Measurements from ENCODE around the gene AKAP3.

Gene AKAP3

GRCh38 chr12:4628406-4628805, 20.4 kb downstream of the AKAP3 start:
- CTCF ChIA-PET = interaction anchor here (1.3 kb wide), 1 partner anchor 25 kb away, joined by 4 read pairs; no protein-coding TSS in a partner anchor

GRCh38 chr12:4626543-4626942, 22.3 kb downstream of the AKAP3 start:
- DNase-seq (ENCODE audit: extremely low spot score) = no peak
- no peak for TF ChIP-seq TARDBP (IDR thresholded peaks at IDR 0.05)
- TF ChIP-seq L3MBTL2 (conservative IDR thresholded peaks at IDR 0.05) = no peak
- TF ChIP-seq FOXA1 (IDR thresholded peaks at IDR 0.05) = no peak
- no peak for TF ChIP-seq CTBP1 (IDR thresholded peaks at IDR 0.05; ENCODE audit: borderline replicate concordance)
- no peak for TF ChIP-seq HDGF (IDR thresholded peaks at IDR 0.05; ENCODE audit: borderline replicate concordance)
- no peak for TF ChIP-seq PKNOX1 (IDR thresholded peaks at IDR 0.05)
- TF ChIP-seq ZNF384 (IDR thresholded peaks at IDR 0.05) = no peak
- TF ChIP-seq SP1 (IDR thresholded peaks at IDR 0.05) = no peak
- TF ChIP-seq SUZ12 (IDR thresholded peaks at IDR 0.05) = no peak
- POLR2A ChIA-PET = interaction anchor here (1.4 kb wide), 1 partner anchor 22 kb away, joined by 5 read pairs; the partner anchor contains the start of genes AKAP3 and NDUFA9
- CTCF ChIA-PET = no interaction called here

More at GRCh38 chr12:4628406-4628805, 20.4 kb downstream of the AKAP3 start:
- TF ChIP-seq SP1 (IDR thresholded peaks at IDR 0.05) = no peak
- TF ChIP-seq NFRKB (IDR thresholded peaks at IDR 0.05) = no peak
- TF ChIP-seq L3MBTL2 (conservative IDR thresholded peaks at IDR 0.05) = no peak
- POLR2A ChIA-PET = interaction anchor here (0.9 kb wide), 1 partner anchor 21 kb away, joined by 3 read pairs; no protein-coding TSS in a partner anchor
- no peak for DNase-seq (ENCODE audit: extremely low spot score)

- ChIA-PET POLR2A (interaction anchor here (1.1 kb wide), 1 partner anchor 27 kb away, joined by 4 read pairs; the partner anchor contains the start of genes AKAP3 and NDUFA9), CTCF (interaction anchor here (0.7 kb wide), 1 partner anchor 167 kb away, joined by 3 read pairs; no protein-coding TSS in a partner anchor)
- TF ChIP-seq ZNF384 (IDR thresholded peaks at IDR 0.05) = no peak
- DNase-seq (ENCODE audit: extremely low spot score) = no peak
These were observed 27.3 kb downstream of the AKAP3 start for GRCh38 chr12:4621511-4621910.

GRCh38 chr12:4615667-4616066, 33.2 kb downstream of the AKAP3 start:
- POLR2A ChIA-PET = no interaction called here
- no peak for DNase-seq (ENCODE audit: extremely low spot score)
- no peak for TF ChIP-seq SUZ12 (IDR thresholded peaks at IDR 0.05)
- TF ChIP-seq TARDBP (IDR thresholded peaks at IDR 0.05) = no peak
- no peak for TF ChIP-seq SP1 (IDR thresholded peaks at IDR 0.05)
- no peak for TF ChIP-seq CTBP1 (IDR thresholded peaks at IDR 0.05; ENCODE audit: borderline replicate concordance)
- no peak for TF ChIP-seq ARNT (IDR thresholded peaks at IDR 0.05)
- TF ChIP-seq FOXM1 (IDR thresholded peaks at IDR 0.05; ENCODE audit: borderline replicate concordance) = no peak
- no peak for TF ChIP-seq LEF1 (IDR thresholded peaks at IDR 0.05; ENCODE audit: borderline replicate concordance)
- no peak for TF ChIP-seq FOXK2 (IDR thresholded peaks at IDR 0.05)
- TF ChIP-seq ELF4 (IDR thresholded peaks at IDR 0.05) = no peak
- no peak for TF ChIP-seq HDGF (IDR thresholded peaks at IDR 0.05; ENCODE audit: borderline replicate concordance)
- TF ChIP-seq BHLHE40 (IDR thresholded peaks at IDR 0.05; ENCODE audit: borderline replicate concordance) = no peak
- TF ChIP-seq FOXA1 (IDR thresholded peaks at IDR 0.05) = no peak
- no peak for TF ChIP-seq ZNF384 (IDR thresholded peaks at IDR 0.05)
- TF ChIP-seq NFRKB (IDR thresholded peaks at IDR 0.05) = no peak
- no peak for TF ChIP-seq L3MBTL2 (conservative IDR thresholded peaks at IDR 0.05)
- TF ChIP-seq PKNOX1 (IDR thresholded peaks at IDR 0.05) = no peak
- CTCF ChIA-PET = interaction anchor here (0.9 kb wide), 1 partner anchor 11 kb away, joined by 4 read pairs; no protein-coding TSS in a partner anchor

GRCh38 chr12:4610481-4610880, 38.4 kb downstream of the AKAP3 start:
- POLR2A ChIA-PET = no interaction called here

GRCh38 chr12:4609071-4609470, 39.8 kb downstream of the AKAP3 start:
- DNase-seq (ENCODE audit: extremely low spot score) = no peak
- POLR2A ChIA-PET = no interaction called here
- CTCF ChIA-PET = interaction anchor here (0.7 kb wide), 1 partner anchor 1381 kb away, joined by 5 read pairs; no protein-coding TSS in a partner anchor
- TF ChIP-seq CTBP1 (IDR thresholded peaks at IDR 0.05; ENCODE audit: borderline replicate concordance) = no peak
- no peak for TF ChIP-seq ZNF384 (IDR thresholded peaks at IDR 0.05)

More at GRCh38 chr12:4610481-4610880, 38.4 kb downstream of the AKAP3 start:
- no peak for DNase-seq (ENCODE audit: extremely low spot score)
- TF ChIP-seq BHLHE40 (IDR thresholded peaks at IDR 0.05; ENCODE audit: borderline replicate concordance) = no peak
- TF ChIP-seq CTBP1 (IDR thresholded peaks at IDR 0.05; ENCODE audit: borderline replicate concordance) = no peak
- TF ChIP-seq ELF4 (IDR thresholded peaks at IDR 0.05) = no peak
- TF ChIP-seq ZNF384 (IDR thresholded peaks at IDR 0.05) = no peak
- no peak for TF ChIP-seq L3MBTL2 (conservative IDR thresholded peaks at IDR 0.05)
- TF ChIP-seq NFRKB (IDR thresholded peaks at IDR 0.05) = no peak
- no peak for TF ChIP-seq FOXK2 (IDR thresholded peaks at IDR 0.05)
- TF ChIP-seq SUZ12 (IDR thresholded peaks at IDR 0.05) = no peak
- no peak for TF ChIP-seq HDGF (IDR thresholded peaks at IDR 0.05; ENCODE audit: borderline replicate concordance)
- no peak for TF ChIP-seq TARDBP (IDR thresholded peaks at IDR 0.05)
- no peak for TF ChIP-seq SP1 (IDR thresholded peaks at IDR 0.05)
- TF ChIP-seq PKNOX1 (IDR thresholded peaks at IDR 0.05) = no peak
- TF ChIP-seq LEF1 (IDR thresholded peaks at IDR 0.05; ENCODE audit: borderline replicate concordance) = no peak
- no peak for TF ChIP-seq FOXM1 (IDR thresholded peaks at IDR 0.05; ENCODE audit: borderline replicate concordance)
- TF ChIP-seq FOXA1 (IDR thresholded peaks at IDR 0.05) = no peak
- TF ChIP-seq ARNT (IDR thresholded peaks at IDR 0.05) = no peak
- CTCF ChIA-PET = no interaction called here

GRCh38 chr12:4607056-4607455, 41.8 kb downstream of the AKAP3 start:
- DNase-seq (ENCODE audit: extremely low spot score) = no peak
- ChIA-PET POLR2A (no interaction called here), CTCF (no interaction called here)
- TF ChIP-seq HDGF (IDR thresholded peaks at IDR 0.05; ENCODE audit: borderline replicate concordance) (no peak), FOXM1 (IDR thresholded peaks at IDR 0.05; ENCODE audit: borderline replicate concordance) (no peak), PKNOX1 (IDR thresholded peaks at IDR 0.05) (no peak), NFRKB (IDR thresholded peaks at IDR 0.05) (no peak), FOXA1 (IDR thresholded peaks at IDR 0.05) (no peak), SP1 (IDR thresholded peaks at IDR 0.05) (no peak), TARDBP (IDR thresholded peaks at IDR 0.05) (no peak), FOXK2 (IDR thresholded peaks at IDR 0.05) (no peak), LEF1 (IDR thresholded peaks at IDR 0.05; ENCODE audit: borderline replicate concordance) (no peak), CTBP1 (IDR thresholded peaks at IDR 0.05; ENCODE audit: borderline replicate concordance) (no peak), SUZ12 (IDR thresholded peaks at IDR 0.05) (no peak), BHLHE40 (IDR thresholded peaks at IDR 0.05; ENCODE audit: borderline replicate concordance) (no peak), L3MBTL2 (conservative IDR thresholded peaks at IDR 0.05) (no peak), ELF4 (IDR thresholded peaks at IDR 0.05) (no peak), ZNF384 (IDR thresholded peaks at IDR 0.05) (no peak), ARNT (IDR thresholded peaks at IDR 0.05) (no peak)

Measured in HEK293T (cell line).